Measurements from ENCODE around the gene NGEF. TPM values are rescaled to one million over a fixed set of nuclear protein-coding genes. Genes with fewer than 3 reads are reported as not detected.
A peak's percentile ranks its signal among the peaks of the same experiment; 100 is the strongest.

NGEF gene
- total RNA-seq, 1 donor from 2014 or later = 0.16 TPM

DNA sequence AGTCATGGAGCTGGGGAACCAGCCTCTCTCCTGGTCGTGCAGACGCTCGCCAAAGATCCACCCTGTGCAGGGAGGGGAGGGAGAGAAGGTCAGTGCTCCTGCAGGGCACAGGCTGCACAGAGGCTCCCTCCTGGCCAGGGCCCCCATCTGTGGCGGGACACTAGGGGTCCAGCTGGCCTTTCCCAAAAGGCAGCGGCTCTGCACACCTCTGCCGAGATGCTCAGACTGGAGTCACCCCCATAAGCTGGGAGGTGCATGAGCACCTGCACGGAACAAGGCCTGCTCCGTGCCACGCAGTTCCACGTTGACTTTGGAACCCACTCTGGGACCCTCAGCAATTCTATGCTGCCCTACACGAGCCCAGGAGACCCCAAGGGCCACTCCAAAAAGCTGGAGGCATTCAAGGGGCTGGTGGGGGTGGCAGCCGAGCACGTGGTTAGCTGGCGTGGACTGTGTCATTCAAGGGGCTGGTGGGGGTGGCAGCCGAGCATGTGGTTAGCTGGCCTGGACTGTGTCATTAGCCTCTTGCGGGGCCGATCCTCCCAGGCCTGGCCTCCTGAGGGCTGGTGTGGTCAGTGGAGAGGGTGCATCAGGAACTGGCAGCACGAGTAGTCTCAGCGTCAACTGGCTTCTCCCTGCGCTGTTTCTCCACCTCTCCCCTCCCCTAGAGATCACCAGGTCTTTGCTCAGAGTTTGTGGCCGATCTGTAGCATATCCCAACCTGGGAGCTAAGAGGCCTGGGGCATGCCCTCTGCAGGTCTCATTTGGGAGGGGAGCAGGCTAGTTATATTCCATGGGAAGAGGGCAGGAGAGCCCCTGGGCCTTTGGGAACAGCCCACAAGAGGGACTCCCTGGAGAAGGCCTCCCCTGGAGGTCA lies 133.2 kb downstream of the NGEF start:
- H3K27me3 Mint-ChIP-seq (ENCODE audit: low read depth, unreplicated experiment) = peaks cover 18% of the 10 kb centered on the region
- Histone ChIP-seq H2AFZ (ENCODE audit: low read depth, low read length) (no peak overlapping the region), H3K9ac (ENCODE audit: low read length) (no peak overlapping the region), H3K27ac (ENCODE audit: low read depth, low read length) (no peak overlapping the region), H3K9me3 (ENCODE audit: insufficient read depth, low read depth, low read length) (no peaks in the 10 kb centered on the region), H3K27me3 (ENCODE audit: insufficient read depth, low read length) (no peaks in the 10 kb centered on the region), H4K20me1 (ENCODE audit: insufficient read depth, low read length) (no peaks in the 10 kb centered on the region), H3K79me2 (ENCODE audit: insufficient read depth, low read length) (no peaks in the 10 kb centered on the region), H3K4me2 (ENCODE audit: low read length) (no peak overlapping the region), H3K36me3 (ENCODE audit: insufficient read depth, low read length) (no peaks in the 10 kb centered on the region), H3K4me3 (ENCODE audit: insufficient read depth, low read depth, low read length) (no peak overlapping the region), H3K4me1 (ENCODE audit: insufficient read depth, low read length) (no peaks in the 10 kb centered on the region)
- FAIRE-seq (no peak), DNase-seq (ENCODE audit: low read depth) (no peak)
- no peaks in the 10 kb centered on the region for H3K4me1 Mint-ChIP-seq (ENCODE audit: low read depth, unreplicated experiment)
- H3K9me3 Mint-ChIP-seq (ENCODE audit: unreplicated experiment) = no peaks in the 10 kb centered on the region
- no peak for TF ChIP-seq EZH2 (IDR thresholded peaks at IDR 0.05; ENCODE audit: insufficient read depth, low read length)
- TF ChIP-seq CTCF (IDR thresholded peaks at IDR 0.05; ENCODE audit: insufficient read depth, low read depth, low read length) = no peak
- H3K4me3 Mint-ChIP-seq (ENCODE audit: unreplicated experiment) = no peak overlapping the region
- peaks cover 4% of the 10 kb centered on the region for H3K36me3 Mint-ChIP-seq (ENCODE audit: low read depth, unreplicated experiment)
- H3K27ac Mint-ChIP-seq (ENCODE audit: unreplicated experiment) = peak overlapping the region; percentile 26

- no peak for FAIRE-seq
- Mint-ChIP-seq H3K4me3 (ENCODE audit: unreplicated experiment) (no peak overlapping the region), H3K9me3 (ENCODE audit: unreplicated experiment) (no peaks in the 10 kb centered on the region), H3K27ac (ENCODE audit: unreplicated experiment) (no peak overlapping the region), H3K4me1 (ENCODE audit: low read depth, unreplicated experiment) (no peaks in the 10 kb centered on the region), H3K36me3 (ENCODE audit: low read depth, unreplicated experiment) (peaks cover 6% of the 10 kb centered on the region), H3K27me3 (ENCODE audit: low read depth, unreplicated experiment) (peaks cover 18% of the 10 kb centered on the region)
- H3K27me3 ChIP-seq (ENCODE audit: insufficient read depth, low read length) = no peaks in the 10 kb centered on the region
- no peak for DNase-seq (ENCODE audit: low read depth)
- TF ChIP-seq EZH2 (IDR thresholded peaks at IDR 0.05; ENCODE audit: insufficient read depth, low read length) = no peak
- TF ChIP-seq CTCF (IDR thresholded peaks at IDR 0.05; ENCODE audit: insufficient read depth, low read depth, low read length) = no peak
- no peaks in the 10 kb centered on the region for H3K4me1 ChIP-seq (ENCODE audit: insufficient read depth, low read length)
- H3K9me3 ChIP-seq (ENCODE audit: insufficient read depth, low read depth, low read length) = no peaks in the 10 kb centered on the region
- H3K4me2 ChIP-seq (ENCODE audit: low read length) = no peak overlapping the region
- no peak overlapping the region for H3K4me3 ChIP-seq (ENCODE audit: insufficient read depth, low read depth, low read length)
- H3K9ac ChIP-seq (ENCODE audit: low read length) = no peak overlapping the region
- H3K27ac ChIP-seq (ENCODE audit: low read depth, low read length) = no peak overlapping the region
- no peak overlapping the region for H2AFZ ChIP-seq (ENCODE audit: low read depth, low read length)
- H3K36me3 ChIP-seq (ENCODE audit: insufficient read depth, low read length) = no peaks in the 10 kb centered on the region
- no peaks in the 10 kb centered on the region for H3K79me2 ChIP-seq (ENCODE audit: insufficient read depth, low read length)
- no peaks in the 10 kb centered on the region for H4K20me1 ChIP-seq (ENCODE audit: insufficient read depth, low read length)
Observed at GRCh38 chr2:232878855-232879617, 134.0 kb downstream of the NGEF start.
